Ascending aorta (tissue), 2 donors: ENCODE data around the gene CLIP3. TPM values are rescaled to one million over a fixed set of nuclear protein-coding genes. Genes with fewer than 3 reads are reported as not detected.

Source experiments
- DNase-seq, 2 donors: peaks; one replicate each; pipeline ENCODE4 v3.0.0-alpha.2; 2019; ENCODE audit warnings: low spot score in 2 of 2
- H3K27ac ChIP-seq, 2 donors: fragments of 200-600 bp; sonication (generic); one replicate each; pipeline ENCODE4 v1.5.1; 2016 to 2017; ENCODE audit warnings: mild to moderate bottlenecking in 1 of 2
- H3K27me3 ChIP-seq: fragments of 200-600 bp; sonication (generic); one replicate; pipeline ENCODE4 v1.5.1; 2017
- H3K36me3 ChIP-seq, 2 donors: fragments of 200-600 bp; sonication (generic); one replicate each; pipeline ENCODE4 v1.5.1; 2016
- H3K4me1 ChIP-seq, 2 donors: fragments of 200-600 bp; sonication (generic); one replicate each; pipeline ENCODE4 v1.5.1; 2016 to 2017; ENCODE audit warnings: mild to moderate bottlenecking in 1 of 2
- H3K4me3 ChIP-seq, 2 donors: fragments of 200-600 bp; sonication (generic); one replicate each; pipeline ENCODE4 v1.5.1; 2016 to 2017; ENCODE audit warnings: mild to moderate bottlenecking in 1 of 2
- H3K9me3 ChIP-seq, 2 donors: fragments of 200-600 bp; sonication (generic); one replicate each; pipeline ENCODE4 v1.5.1; 2016
- CTCF ChIP-seq, 3 experiments: fragments of 200-600 bp in 2 of 3; fragments of 450-650 bp in 1 of 3; sonication (generic) in 2 of 3; IDR thresholded peaks; one replicate each; pipeline ENCODE4 v1.5.1; 2016 to 2019; ENCODE audit warnings: antibody characterized with exemption in 3 of 3, mild to moderate bottlenecking in 1 of 3, moderate library complexity in 1 of 3
- intact Hi-C: fragments of 100-400 bp; cut with DNase I; formaldehyde crosslinking; loops from one replicate; pipeline ENCODE4 v1.15.1; 2023
- total RNA-seq: library from RNA; depleted of rRNA; stranded (reverse); fragments of >200 nt; gene quantifications from one replicate; pipeline ENCODE4 v1.1.0, GENCODE V29; 2016

The CLIP3 gene
- total RNA-seq, 1 donor from 2014 or later, result 43.2 TPM

- no peak for DNase-seq
- Histone ChIP-seq H3K9me3 (no peaks in the 10 kb centered on the region), H3K27me3 (no peaks in the 10 kb centered on the region), H3K4me1 (peaks cover 0 to 4% of the 10 kb centered on the region in 2 donors), H3K36me3 (peaks cover 32 to 44% of the 10 kb centered on the region in 2 donors), H3K4me3 (no peak overlapping the region), H3K27ac (no peak overlapping the region)
- no peak for TF ChIP-seq CTCF (IDR thresholded peaks at IDR 0.05)
- intact Hi-C loops, result no loop called here
Measured at GRCh38 chr19:36028313-36029041, 4.2 kb downstream of the CLIP3 start.

GRCh38 chr19:36027696-36028095, 5.0 kb downstream of the CLIP3 start:
- Histone ChIP-seq H3K27ac (no peak overlapping the region), H3K4me1 (no peaks in the 10 kb centered on the region), H3K36me3 (peaks cover 36 to 51% of the 10 kb centered on the region in 2 donors), H3K9me3 (no peaks in the 10 kb centered on the region), H3K4me3 (no peak overlapping the region), H3K27me3 (no peaks in the 10 kb centered on the region)
- intact Hi-C loops, result no loop called here
- no peak for DNase-seq
- no peak for TF ChIP-seq CTCF (IDR thresholded peaks at IDR 0.05)

DNA sequence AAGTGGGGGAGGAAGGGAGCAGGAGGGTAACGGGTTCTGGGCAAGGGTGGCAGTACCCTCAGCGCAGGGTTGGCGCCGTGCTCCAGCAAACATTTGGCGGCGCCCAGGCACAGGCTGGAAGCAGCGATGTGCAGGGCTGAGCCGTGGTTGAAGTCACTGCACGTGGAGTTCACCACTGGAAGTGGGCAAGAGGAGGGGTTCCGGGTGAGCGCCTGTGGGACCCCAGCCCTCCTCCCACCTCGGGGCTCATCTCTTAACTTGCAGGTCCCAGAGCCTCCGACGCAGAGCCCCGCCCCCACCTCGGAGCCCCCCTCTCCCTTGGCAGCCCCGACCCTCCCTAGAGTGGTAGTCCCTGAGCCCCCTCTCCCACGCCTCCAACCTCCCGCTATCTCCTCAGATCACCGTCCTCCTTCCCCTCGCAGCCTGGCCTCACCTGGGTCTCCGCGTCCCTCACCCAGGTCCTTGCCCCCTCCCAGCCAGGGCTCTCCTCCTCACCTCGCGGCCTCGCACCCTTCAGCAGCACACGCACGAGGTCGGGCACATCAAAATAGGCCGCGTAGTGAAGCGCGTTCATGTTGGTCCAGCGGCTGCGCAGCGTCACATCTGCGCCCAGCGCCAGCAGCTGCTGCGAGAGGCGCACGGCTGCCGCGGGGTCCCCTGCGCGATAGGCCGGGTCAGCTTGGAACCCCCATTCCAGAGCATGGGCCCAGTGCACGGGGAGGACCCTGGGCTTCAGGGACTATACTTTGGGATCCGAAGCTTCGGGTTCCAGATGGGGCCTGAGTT, 6.4 kb downstream of the CLIP3 start:
- intact Hi-C loops, result no loop called here
- no peak overlapping the region for H3K4me3 ChIP-seq
- DNase-seq, result no peak
- TF ChIP-seq CTCF (IDR thresholded peaks at IDR 0.05), result no peak
- peaks cover 40 to 60% of the 10 kb centered on the region in 2 donors for H3K36me3 ChIP-seq
- no peak overlapping the region for H3K27ac ChIP-seq
- no peaks in the 10 kb centered on the region for H3K27me3 ChIP-seq
- H3K9me3 ChIP-seq, result no peaks in the 10 kb centered on the region
- no peaks in the 10 kb centered on the region for H3K4me1 ChIP-seq

DNA sequence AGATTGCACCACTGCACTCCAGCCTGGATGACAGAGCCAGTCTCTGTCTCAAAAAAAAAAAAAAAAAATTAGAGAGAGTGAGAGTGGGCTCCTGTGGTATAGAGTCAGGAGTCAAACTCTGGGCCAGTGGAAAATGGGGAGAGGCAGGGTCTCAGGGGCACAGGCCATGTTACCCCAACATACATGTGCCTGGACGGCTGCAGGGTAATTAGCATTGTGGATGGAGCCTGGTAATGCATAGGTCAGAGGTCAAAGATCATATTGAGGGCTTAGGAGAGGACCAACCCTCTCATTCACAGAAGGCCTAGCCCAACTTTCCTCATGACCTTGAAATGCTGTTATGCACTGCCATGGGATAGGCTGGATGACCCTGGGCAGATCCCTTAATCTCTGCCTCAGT, 7.1 kb downstream of the CLIP3 start:
- no peaks in the 10 kb centered on the region for H3K4me1 ChIP-seq
- TF ChIP-seq CTCF (IDR thresholded peaks at IDR 0.05), result no peak

DNA sequence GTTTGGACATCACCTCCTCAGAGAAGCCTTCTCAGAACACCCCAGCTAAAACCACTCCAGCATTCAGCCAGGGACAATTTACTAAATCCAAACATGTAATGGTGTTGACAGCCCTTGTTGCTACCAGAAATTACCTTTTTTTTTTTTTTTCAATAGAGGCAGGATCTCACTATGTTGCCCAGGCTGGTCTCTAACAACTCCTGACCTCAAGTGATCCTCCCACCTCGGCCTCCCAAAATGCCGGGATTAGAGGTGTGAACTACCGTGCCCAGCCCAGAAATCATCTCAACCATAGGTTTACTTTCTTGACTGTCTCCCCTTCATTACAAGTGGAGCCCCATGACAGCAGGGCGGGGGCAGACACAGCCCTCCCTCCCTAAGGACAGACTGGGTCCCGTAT, 9.2 kb downstream of the CLIP3 start:
- intact Hi-C loops, result no loop called here
- Histone ChIP-seq H3K9me3 (no peaks in the 10 kb centered on the region), H3K27ac (no peak overlapping the region), H3K4me1 (no peaks in the 10 kb centered on the region), H3K36me3 (peaks cover 50 to 80% of the 10 kb centered on the region in 2 donors), H3K27me3 (no peaks in the 10 kb centered on the region), H3K4me3 (no peak overlapping the region)
- DNase-seq, result no peak
- no peak for TF ChIP-seq CTCF (IDR thresholded peaks at IDR 0.05)

More for the DNA sequence above, 7.1 kb downstream of the CLIP3 start:
- Histone ChIP-seq H3K27ac (no peak overlapping the region), H3K36me3 (peaks cover 41 to 66% of the 10 kb centered on the region in 2 donors), H3K9me3 (no peaks in the 10 kb centered on the region), H3K27me3 (no peaks in the 10 kb centered on the region), H3K4me3 (no peak overlapping the region)
- intact Hi-C loops, result no loop called here
- DNase-seq, result no peak
